GM18520 (cell line): ENCODE data around the gene LMTK2.

Source experiments
- ATAC-seq: cut with Tn5 transposase; IDR thresholded peaks from one replicate; pipeline ENCODE4 v1.9.1; 2021; ENCODE audit not compliant: unreplicated experiment

Gene LMTK2

GRCh38 chr7:98200364-98200763 lies 93.7 kb downstream of the LMTK2 start:
- ATAC-seq: no peak

- peak; percentile 93 for ATAC-seq
Measured at GRCh38 chr7:98202367-98203195, 95.9 kb downstream of the LMTK2 start.

GRCh38 chr7:98203261-98203963 lies 96.8 kb downstream of the LMTK2 start:
- peak; percentile 26 for ATAC-seq

GRCh38 chr7:98203964-98204605 lies 97.4 kb downstream of the LMTK2 start:
- ATAC-seq: no peak

GRCh38 chr7:98204670-98205069 lies 98.0 kb downstream of the LMTK2 start:
- ATAC-seq: no peak

- no peak for ATAC-seq
Measured at GRCh38 chr7:98205162-98205845, 98.6 kb downstream of the LMTK2 start.

- ATAC-seq: no peak
Measured at GRCh38 chr7:98206451-98207330, 100.0 kb downstream of the LMTK2 start.

- no peak for ATAC-seq
Measured at GRCh38 chr7:98209166-98209920, 102.7 kb downstream of the LMTK2 start.

GRCh38 chr7:98210513-98211220 lies 104.0 kb downstream of the LMTK2 start:
- ATAC-seq: no peak

- ATAC-seq: no peak
Measured at GRCh38 chr7:98211221-98211675, 104.6 kb downstream of the LMTK2 start, which contains the start of gene BHLHA15. TSS of gene BHLHA15 (plus strand) at chr7:98211439. CDS start at chr7:98212310, 871 bp downstream.

- ATAC-seq: no peak
Measured at GRCh38 chr7:98211676-98212531, 105.2 kb downstream of the LMTK2 start.

GRCh38 chr7:98212532-98213041 lies 105.9 kb downstream of the LMTK2 start:
- no peak for ATAC-seq

GRCh38 chr7:98213296-98213887 lies 106.7 kb downstream of the LMTK2 start:
- ATAC-seq: no peak

- ATAC-seq: no peak
Measured at GRCh38 chr7:98213888-98214810, 107.5 kb downstream of the LMTK2 start.

GRCh38 chr7:98214811-98215321 lies 108.2 kb downstream of the LMTK2 start:
- no peak for ATAC-seq
